CD4-positive, alpha-beta T cell treated with Interferon alpha-2 for 1 hour (primary cell): ENCODE results near the gene HYDIN.

ENCODE experiments used
- DNase-seq, 2 donors: peaks; one replicate each; pipeline ENCODE4 v3.0.0-alpha.2; 2020 to 2022

The HYDIN gene

DNA sequence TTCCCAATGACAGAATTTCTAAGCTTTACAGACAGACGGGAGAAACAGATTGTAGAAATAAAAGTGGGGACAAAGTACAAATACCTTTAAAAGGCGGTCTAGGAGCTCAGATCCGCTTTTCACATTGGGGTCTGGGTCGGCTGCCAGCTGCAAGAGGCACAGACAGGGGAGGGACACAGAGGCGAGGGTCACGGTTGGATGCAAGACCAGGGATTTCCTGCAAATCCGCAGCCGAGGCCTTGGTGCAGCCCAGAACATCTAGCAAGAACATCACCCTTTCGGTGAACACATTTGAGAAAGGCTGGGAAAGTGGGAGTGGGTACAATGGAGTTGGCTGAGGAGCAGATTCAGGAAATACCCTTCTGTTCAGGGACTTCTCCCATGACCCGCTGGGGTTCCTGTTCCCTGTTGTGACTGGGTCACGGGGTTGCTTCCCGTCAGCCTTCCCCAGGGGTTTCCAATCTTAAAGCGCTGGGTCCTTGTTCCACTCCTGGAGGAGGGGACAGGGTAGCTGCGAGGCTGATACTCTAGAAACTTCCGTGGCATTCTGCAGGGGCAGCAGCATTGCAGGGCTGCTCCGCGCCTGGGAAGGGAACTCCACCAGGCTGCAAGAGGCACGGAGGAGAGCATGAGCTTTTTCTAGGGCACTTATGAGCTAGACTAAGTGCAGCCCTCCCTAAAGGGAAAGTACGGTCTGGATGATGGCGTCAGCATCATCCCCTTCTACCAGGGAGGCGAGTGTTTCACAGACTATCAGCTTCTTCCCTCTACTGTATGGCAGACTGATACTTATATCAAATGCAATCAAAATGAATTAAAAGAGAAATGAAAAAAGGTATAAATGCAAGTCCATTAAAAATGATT lies 445.6 kb downstream of the HYDIN start:
- no peak for DNase-seq

DNA sequence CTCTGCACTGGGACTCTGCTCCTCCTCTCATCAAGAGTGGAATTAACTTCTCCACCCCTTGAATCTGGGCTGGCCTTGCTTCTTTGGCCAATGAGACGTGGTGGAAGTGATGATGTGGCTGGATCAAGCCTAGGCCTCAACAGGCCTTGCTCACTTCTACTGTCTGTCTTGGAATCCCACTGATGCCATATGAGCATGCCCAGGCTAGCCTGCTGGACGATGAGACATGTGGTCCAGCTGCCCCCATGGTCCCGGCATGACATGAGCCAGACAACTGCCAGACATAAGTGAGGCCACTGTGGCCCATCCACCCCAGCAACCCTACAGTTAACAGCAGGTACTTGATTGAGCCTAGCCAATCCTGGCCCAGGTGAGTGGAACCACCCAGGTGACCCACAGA lies 448.3 kb downstream of the HYDIN start:
- no peak for DNase-seq

DNA sequence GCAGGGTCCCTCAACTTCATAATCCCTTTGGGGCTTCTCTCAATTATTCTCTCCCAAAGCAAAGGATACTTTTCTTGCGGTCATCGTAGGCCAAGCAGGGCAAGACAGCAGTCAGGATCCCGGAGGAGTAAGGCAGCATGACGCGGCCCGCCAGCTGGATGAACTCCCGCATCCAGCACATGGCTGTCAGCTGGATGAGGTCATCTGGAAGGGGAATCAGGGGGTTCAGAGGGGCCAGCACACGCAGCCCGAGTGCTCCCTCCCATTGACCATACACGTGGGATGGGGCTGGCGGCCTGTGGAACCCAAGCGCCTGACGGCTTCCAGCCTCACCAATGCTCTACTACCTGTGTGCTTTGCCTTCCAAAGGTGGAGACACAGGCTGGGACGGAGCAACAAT lies 448.7 kb downstream of the HYDIN start:
- DNase-seq, result no peak

DNA sequence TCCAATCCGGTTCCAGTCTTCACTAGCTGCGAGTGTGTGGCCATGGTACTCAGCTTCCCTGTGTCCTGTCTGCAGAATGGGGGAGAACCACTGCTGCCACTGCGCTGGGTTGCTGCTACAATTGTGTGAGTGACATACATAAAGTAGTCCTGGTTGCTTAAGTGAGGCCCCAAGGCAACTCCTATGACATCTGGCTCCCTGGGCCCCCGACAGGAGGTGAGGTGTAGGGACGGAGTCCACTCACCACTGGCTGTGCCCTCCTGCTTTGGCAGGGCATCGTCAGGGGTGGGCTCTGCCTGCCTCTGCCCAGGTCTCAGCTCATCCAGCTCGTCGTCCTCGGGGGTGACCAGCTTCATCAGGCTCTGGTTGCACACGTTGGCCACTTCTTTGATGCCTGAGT lies 450.0 kb downstream of the HYDIN start:
- no peak for DNase-seq

DNA sequence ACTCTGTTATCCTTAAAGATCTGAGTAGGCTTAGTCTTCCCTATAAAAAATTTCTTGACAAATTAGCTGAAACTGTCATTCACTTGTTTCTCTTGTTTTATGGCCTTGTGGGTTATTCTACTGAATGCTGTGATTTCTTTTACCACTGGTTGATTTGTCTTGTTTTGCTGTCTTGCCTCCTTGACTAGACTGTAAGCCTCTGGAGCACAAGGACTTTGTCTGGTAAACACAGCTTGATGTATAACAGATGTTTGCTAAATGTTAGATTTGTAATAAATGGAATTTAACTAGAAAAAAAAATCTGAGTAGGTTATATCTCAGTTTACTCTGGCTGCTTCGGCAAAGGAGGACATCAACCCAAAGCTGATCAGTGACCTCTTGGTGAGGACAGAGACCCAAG lies 451.2 kb downstream of the HYDIN start:
- no peak for DNase-seq

DNA sequence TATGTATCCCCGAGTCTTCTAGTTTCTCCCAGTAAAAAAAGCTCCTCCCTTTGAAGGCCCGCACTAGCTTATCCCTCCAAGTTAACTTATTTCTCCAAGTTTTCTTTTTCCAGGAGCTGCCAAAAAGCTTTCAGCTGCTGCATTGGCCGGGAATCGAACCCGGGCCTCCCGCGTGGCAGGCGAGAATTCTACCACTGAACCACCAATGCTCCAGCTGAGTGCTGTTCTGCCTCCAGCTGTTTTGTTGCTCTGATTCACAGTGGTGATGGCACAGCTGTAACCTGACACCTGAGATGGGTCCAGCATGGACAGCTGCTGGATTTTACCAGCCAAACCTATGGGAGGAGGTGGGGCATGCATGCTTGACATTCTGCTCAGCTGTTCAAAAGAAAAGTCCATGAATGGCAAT lies 451.6 kb downstream of the HYDIN start:
- DNase-seq, result no peak

DNA sequence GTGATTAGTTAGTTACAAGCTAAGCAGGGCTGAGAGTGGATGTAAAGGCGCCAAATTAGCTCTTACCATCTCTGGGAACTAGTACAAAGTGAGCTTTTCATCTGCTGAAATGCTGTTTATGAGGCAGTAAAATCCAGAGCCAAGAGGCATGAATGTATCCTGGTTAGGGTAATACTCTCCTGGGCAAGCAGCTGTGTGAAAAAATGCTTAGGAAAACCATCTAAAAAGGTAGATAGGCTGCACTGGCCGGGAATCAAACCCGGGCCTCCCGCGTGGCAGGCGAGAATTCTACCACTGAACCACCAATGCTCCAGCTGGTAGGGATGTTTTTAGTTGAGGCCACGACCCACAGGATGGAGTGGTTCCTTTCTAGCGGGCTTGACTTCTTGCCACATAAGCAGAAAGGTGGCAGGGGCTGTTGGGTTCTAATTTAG lies 452.5 kb downstream of the HYDIN start:
- DNase-seq, result no peak

DNA sequence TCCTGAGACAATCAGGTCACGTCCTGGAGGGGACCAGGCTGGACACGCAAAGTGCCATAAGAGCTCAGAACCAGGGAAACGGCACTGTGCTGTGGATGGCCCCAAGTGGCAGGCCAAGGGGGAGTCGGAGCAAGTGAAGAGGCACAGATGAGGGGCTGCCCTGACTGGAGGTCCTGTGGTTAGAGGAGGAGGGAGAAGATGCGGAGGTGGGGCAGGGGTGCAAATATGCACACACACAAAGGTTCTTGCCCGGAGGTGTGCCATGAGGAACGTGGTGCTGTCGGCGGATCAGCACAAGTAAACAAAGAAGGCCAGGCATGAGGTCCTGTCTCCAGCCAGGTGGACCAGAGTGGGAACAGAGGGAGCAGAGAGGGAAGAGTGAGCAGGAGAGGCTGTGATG lies 453.0 kb downstream of the HYDIN start:
- DNase-seq, result no peak

DNA sequence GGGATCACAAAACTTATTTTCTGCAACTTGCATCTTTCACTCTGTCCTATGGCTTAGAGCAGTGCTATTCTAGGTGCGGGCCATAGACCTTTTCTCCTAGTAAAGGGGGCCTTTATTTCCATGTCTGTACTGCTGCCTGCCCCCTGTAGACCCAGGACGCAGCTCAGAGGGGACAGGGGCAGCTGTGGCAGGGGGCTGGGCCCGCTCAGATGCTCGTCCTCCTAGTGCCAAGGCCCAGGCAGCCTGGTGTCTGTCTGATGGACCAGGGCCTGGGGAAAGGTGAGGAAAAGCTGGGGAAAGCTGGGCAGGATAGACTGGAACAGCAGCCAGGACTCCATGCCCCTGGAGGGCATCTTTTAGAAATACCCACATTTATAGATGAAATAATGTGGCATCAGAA lies 455.1 kb downstream of the HYDIN start:
- DNase-seq, result no peak

DNA sequence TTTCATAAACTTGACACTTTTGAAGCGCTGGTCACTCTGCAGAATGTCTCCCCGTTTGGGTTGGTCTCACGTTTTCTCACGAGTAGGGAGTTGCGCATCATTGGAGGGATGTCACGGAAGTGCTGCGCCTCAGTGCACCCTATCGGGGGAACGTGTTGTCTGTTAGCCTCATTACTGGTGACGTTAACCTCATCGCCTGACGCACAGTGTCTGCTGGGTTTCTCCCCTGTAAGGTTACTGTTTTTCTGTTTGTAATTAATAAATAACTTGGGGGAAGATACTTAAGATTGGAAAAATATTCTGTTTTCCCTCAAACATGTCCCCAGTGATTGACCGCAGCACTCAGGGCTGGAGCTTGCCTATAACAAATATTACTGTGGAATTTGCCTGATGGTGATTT lies 456.3 kb downstream of the HYDIN start:
- no peak for DNase-seq

DNA sequence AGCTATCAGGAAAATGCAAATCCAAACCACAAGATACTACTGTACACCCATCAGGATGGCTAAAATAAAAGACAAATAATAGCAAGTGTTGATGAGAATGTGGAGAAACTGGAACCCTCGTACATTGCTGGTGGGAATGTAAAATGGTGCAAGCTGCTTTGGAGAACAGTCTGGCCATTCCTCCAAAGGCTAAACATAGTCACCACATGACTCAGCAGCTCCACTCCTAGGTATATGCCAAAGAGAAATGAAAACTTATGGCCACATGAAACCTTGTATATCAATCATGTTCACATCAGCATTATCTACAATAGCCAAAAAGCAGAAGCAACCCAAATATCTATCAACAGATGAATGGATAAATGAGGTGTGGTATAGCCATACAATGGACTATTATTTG lies 458.0 kb downstream of the HYDIN start:
- no peak for DNase-seq

DNA sequence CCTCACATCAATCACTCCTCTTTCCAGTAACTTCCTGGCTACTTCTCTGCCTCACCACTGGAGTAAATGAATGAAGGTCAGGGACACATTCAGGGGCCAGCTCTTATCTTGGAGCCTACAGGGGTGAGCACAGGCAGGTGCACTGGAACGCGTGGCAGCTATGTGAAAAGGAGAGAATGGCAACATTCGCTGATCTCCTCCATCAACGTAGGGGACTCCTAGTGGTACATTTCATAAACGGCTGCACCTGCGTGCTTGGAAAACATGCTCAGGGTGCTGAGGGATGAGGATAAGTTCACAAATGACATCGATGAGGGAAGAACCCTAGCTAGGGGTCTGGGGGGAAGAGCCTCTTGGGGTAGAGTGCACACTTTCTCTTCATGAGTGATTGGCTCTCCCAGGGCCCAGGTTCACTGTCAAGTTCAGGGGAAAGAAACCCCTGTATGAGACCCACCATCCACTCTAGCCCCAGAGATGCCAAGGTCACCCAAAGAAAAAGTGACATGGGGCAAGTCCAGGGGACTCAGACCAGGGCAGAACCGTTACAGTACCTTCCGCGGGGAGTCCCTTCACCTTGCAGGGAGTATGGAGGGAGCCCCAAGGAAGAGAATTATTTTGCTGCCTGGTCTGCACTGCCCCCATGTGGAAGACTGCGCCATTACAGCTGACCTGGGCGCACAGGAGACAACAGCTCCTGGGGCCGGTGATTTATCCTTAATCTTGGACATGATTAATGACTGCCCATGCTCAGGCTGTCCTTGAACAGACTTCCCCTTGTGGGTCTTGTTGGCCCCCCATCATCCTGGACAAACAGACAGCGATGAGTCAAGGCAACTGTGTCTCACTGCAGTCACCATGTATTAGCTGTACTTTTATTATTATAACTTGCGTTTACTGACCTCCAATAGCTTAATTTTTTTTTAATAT lies 459.6 kb downstream of the HYDIN start:
- peak; percentile 9 to 54 for DNase-seq

DNA sequence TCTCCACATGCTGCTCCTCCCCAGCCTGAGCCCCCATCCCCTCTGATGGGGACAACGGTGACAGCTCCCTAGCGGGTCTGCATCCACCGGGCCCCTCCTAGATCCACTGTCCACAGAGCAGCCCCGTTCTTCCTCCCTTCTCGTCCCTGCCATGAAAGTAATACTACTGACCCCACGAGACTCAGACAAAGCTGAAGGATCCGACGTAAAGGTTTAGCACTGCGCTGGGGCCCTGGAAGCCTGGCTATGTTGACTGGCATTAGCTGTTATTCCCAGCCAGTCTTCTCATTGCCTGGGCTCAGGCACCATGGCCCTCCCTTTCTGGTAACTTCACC lies 460.3 kb downstream of the HYDIN start:
- DNase-seq, result no peak

DNA sequence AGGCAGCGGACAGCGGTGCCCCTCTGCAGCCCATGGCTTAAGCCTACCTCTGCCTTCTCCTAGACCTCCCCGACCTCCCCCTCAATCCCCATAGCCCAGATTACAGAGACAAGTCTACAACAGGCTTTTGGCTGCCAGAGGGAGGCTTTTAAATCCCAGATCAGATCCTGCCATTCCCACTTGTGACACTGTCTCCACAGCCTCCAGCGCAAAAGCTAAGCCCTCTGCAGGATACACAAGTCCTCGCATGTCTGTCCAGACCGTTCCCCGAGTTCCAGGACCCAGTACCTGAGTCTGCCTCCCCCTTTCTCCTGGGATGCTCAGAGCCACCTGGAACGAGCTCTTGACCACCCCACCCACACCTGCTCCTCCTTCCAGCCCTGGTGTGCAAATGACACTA lies 460.8 kb downstream of the HYDIN start:
- no peak for DNase-seq

DNA sequence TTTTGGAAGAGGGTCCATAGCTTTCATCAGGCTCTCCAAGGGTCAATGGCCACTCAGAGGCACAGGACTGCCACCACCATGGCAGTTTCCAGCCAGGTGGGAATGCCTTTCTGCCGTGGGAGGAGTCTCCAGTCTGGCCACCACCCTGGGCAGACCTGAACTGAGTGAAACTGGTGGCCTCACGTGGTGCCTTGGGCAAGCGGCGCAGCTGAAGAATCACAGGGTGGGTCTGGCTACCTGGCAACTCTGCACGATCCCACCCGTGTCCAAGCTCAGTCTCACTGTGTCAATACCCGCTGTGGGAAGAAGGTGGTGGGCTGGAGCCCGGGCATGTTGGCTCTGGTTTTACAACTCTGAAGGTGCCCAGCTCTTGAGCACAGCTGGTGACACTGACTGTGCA lies 461.4 kb downstream of the HYDIN start:
- no peak for DNase-seq

DNA sequence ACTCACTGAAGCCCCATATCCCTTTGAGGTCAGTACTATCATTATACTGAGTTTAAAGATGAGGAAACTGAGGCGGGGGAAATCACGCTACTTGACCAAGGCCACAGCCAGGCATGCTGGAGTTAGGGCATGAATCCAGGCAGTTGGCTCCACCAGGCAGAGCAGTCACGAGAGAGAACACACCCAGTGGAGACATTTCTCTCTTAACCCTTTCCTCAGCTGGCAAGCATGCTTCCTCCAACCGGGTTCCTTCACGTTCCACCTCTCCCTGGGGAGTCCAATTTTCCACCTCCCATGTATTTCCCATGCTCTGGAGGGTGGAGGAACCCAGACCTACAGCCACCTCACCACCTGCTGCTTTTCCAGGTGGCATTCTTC lies 462.3 kb downstream of the HYDIN start:
- no peak for DNase-seq

DNA sequence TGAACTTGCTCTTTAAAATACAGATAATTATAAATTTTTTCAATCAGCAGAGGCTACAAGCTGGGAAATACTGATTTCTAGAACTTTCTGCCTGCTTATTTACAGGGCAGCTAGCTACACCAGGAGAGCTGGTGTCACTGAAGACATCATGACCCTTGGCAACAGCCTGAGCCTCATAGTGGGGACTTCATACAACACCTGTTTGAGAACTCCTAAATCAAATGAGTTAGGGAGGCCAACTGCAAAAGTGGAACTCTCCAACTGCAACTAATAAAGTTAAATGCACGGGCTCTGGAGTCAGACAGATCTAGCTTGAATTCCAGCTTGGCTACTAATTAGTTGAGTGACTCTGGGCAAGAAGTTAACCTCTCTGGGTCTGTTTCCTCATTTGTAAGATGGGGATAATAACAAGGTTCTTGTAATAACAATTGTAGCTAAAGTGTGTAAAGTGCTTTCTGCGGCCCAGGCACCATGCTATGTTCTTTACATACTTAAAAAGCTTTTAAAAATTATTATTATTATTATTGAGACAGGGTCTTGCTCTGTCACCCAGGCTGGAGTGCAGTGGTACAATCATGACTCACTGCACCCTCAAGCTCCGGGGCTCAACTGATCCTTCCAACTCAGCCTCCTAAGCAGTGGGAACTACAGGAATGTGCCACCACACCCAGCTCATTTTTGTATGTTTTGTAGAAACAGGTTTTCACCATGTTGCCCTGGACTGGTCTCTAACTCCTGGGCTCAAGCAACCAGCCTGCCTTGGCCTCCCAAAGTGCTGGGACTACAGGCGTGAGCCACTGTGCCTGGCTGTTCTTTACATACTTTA lies 462.9 kb downstream of the HYDIN start:
- DNase-seq, result no peak

DNA sequence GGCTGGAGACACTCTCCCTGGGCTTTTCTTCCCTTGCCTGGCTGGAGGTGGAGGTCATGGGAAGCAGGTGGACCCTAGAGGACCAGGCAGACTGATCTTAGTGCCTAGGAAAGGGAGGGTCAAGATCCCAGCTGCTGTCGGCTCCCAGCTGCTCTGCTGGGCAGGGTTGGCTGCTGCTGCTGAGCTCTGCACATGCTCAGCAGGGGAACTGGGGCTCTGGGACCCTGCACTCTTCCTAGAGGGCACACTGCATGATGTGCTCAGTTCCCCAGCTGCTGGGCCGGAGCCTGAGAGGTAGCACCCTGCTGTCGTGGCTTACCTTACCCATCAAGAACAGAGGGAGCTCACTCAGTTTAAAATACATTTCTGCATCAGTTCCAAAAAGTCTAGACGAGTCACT lies 463.9 kb downstream of the HYDIN start:
- no peak for DNase-seq

DNA sequence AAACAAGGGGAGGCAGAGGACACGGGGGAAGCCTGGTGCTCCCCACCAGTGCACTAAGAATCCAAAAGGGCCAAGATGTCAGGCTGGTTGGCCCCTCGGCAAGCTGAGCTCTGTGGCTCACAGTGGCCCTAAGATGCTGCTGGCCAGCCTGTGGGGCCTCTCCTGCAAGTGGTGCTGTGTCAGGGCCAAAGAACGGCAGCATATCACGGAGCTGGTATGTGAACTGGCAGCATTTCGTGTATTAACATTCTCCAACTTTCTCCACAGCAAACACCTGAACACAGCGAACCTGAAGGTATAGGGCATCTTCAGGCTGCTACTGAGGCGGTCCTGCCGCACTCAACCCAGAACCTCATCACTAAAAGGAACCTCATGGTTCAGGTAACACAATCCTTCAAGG lies 464.3 kb downstream of the HYDIN start:
- DNase-seq, result no peak

DNA sequence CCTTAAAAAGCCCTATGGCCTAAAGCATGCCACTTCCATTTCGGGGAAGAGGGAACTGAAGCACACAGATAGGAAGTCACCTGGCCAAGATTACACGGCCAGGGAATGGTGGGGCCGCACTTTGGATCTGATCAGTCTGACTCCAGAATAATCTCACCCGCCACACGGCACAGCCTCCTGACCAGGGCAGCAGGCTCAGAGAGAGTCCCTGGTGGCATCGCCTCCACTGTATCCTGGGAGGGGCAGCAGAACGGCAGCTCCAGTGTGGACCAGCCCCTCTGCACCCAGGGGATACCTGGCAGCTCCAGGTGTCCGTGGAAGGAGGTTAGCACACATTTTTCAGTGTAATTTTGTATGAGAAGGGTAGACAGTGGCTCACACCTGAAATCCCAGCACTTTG lies 465.0 kb downstream of the HYDIN start:
- DNase-seq, result no peak

DNA sequence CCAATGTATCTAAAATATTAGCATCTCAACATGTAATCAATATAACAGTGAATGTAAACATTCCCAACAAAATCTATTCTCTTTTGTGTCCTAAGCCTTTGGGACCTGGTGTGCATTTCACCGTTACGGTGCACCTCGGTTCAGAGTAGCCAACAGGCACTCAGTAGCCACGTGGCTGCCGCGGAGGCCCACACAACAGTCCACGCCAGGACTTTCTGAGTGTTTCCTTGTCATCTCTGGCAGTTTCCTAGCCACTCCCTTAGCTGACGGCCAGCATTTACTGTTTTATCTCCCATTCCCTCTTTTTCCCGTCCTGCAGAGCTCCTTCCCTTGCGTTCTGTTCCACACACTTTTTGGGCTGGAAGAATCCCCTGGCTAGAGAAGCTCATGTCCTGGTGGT lies 465.9 kb downstream of the HYDIN start:
- DNase-seq, result no peak

DNA sequence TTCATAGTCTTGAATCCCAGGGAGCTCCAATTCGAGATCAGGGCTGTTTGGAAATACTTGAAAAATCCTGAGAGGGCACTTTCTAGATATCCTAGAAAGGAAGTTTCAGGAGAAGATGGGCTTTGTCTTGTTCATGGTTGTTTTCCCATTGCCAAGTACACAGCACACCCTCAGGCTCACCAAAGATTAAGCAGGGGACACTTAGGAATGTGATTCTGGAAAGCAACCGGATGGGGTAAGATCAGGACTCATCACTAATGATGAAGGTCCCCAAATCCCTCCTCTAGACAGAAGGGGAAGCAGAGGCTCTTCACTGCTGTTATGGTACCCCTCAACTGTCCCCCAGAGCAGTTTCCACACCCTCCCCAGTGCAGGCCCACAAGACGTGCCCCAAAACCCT lies 470.3 kb downstream of the HYDIN start:
- no peak for DNase-seq

DNA sequence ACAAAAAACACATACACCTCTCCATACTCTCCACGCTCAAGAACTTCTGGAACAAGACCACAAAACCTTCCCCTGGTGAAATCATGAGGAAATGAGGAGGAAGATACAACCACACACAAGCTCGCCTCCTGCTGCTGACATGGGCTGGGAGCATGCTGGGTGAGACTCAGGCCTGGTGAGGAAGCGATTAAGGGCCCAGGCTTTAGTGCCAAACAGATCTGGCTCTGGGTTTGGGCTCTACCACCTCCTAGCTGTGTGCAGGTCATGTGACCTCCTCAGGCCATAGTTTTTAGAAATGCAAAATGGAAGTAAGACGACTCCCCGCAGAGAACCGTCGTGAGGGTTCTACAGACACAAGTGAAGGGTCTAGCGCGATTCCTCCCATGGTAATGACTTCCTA lies 470.9 kb downstream of the HYDIN start:
- DNase-seq, result no peak
